GM21381 (cell line): ENCODE measurements around the gene MFSD11.
A peak's percentile ranks its signal among the peaks of the same experiment; 100 is the strongest.
"Not testable (repeated sequence)": the region's sequence is repeated elsewhere in the genome, so short reads cannot be mapped to it uniquely, and the experiment has no call there.

ENCODE experiments used
- ATAC-seq: cut with Tn5 transposase; IDR thresholded peaks from one replicate; pipeline ENCODE4 v1.9.1; 2021; ENCODE audit warnings: mild to moderate bottlenecking, moderate library complexity; ENCODE audit not compliant: unreplicated experiment

The MFSD11 gene

GRCh38 chr17:76707985-76708807 lies 29.7 kb upstream of the MFSD11 start:
- ATAC-seq = no peak

- no peak for ATAC-seq
Observed at GRCh38 chr17:76709077-76709950, 28.6 kb upstream of the MFSD11 start.

- not testable (repeated sequence) for ATAC-seq
Observed at GRCh38 chr17:76709951-76710862, 27.7 kb upstream of the MFSD11 start.

GRCh38 chr17:76710863-76711611 lies 26.9 kb upstream of the MFSD11 start, which contains the start of gene MXRA7:
MXRA7 (minus strand) TSS chr17:76710965; CDS start chr17:76710946, 19 bp downstream.
- ATAC-seq = no peak

DNA sequence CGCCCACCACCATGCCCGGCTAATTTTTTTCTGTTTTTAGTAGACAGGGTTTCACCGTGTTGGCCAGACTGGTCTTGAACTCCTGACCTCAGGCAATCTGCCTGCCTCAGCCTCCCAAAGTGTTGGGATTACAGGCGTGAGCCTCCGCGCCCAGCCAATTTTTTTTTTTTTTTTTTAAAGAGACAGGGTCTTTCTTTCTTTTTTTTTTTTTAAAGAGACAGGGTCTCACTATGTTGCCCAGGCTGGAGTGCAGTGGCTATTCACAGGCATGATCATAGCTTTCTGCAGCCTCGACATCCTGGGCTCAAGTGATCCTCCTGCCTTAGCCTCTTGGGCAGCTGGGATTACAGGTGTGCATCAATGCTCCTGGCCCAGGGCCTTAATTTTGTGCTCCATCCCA lies 25.6 kb upstream of the MFSD11 start:
- not testable (repeated sequence) for ATAC-seq

DNA sequence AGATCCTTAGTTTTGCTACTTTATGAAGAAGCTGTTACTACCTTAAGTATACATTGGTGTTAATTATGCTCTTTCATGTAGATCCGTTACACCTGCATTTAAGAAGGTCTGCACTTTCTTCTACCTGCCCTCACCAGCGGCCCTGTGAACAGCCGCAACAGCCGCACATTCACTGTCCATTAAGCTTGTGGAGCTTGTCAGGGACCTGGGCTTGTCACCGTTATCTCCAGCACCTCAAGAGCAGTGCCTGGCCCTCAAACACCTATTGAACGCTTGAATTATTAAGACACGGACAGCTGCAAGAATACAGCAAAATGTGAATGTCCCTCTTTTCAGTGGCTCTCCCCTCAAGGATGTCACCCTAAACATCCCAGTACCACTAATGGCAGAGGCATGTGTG lies 24.2 kb upstream of the MFSD11 start:
- no peak for ATAC-seq

DNA sequence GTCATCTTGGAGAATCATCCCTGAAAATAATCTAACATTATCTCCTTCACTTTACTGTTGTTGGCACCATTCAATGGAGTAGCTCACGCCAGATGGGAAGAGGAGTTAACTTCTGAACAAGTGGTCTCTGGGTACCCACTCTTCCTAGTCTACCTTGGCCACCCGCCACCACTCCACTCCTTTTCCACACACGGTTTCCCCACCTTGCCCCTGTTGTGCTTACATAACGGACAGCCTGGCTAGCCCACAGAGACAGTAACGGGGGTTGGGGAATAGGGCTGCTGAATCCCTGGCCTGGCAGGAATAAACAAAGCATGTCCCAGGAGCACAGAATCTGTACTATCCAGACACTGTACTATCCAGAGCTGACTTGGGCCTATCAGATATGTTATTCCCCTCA lies 23.6 kb upstream of the MFSD11 start:
- no peak for ATAC-seq

DNA sequence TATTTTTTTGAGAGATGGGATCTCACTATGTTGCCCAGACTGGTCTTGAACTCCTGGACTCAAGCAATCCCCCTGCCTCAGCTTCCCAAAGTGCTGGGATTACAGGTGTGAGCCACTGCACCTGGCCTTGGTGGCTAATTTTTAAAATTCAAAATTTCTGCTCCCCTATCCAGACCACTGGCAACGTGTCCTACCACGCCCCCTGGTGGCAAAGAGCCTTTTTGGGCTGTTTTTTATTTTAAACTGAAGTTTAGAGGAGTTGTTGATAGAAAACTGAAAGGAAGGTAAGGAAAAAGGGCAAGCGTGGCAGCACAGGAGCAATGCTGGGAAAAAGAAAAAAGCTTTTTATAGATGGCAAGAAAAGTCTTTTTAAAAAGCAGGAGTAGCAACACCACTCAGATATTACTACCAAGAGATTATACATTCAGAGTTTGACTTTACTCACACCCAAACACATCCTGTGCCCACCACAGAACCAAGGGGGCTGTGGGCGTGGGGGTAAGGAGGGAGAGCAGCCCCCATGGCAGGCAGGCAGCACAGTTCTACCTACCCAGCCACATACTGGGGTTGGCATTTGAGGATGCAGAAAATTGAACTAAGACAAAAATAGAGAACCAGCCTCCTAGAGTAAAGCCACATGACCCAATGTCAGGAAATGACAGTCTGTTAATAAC lies 23.0 kb upstream of the MFSD11 start:
- no peak for ATAC-seq

DNA sequence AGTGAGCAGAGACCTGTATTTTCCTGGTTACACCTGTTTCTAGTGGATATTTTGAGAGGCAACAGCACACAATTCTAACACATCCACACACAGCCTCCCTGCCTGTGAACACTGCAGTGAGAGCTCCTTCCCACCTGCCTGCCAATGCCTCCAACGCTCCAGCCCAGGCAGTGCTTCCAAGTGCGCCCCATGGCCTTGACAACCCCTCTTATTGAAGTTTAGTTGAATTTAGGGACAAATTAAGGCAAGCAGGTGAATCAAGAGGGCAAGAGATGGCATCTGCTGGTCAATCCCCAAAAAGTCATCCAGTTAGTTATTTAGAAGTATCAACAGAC lies 22.5 kb upstream of the MFSD11 start:
- ATAC-seq = no peak

GRCh38 chr17:76716146-76716838 lies 21.6 kb upstream of the MFSD11 start:
- ATAC-seq = no peak

DNA sequence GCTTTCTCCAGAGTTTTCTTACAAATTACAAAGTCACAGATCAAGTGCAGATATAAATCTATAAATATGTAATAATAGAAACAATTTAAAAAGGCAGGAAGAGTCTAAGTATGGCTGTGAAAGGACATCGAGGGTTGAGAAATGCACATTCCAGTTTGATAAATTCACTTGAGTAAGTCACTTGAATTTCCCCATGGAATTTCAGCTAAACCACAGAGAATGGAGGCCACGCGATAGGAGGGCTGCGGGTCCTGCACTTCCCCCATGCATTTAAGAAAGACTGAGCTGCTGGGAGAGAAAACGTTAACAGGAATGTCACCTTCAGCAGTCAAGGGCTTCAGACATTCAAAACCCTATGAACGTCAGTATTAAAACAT lies 21.1 kb upstream of the MFSD11 start:
- ATAC-seq = no peak

GRCh38 chr17:76718516-76718915 lies 19.4 kb upstream of the MFSD11 start:
- ATAC-seq = no peak

DNA sequence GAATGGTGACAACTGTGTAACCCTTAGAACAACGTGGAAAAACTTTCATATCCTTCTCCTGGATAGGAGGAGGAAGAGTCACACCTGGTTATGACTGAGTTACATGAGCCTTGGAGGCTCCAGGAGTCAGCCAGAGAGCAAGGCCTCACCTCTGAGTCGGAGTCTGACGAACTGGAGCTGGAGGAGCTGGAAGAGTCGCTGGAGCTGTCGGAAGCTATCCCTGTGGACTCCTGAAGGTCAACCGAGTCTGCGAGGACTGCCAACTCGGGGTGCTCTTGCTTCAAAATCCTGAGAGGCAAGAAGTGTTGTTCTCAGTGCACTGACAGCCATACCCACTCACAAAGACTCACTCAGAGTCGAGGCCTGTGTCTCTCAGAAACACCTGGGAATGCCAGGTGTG lies 17.7 kb upstream of the MFSD11 start:
- no peak for ATAC-seq

DNA sequence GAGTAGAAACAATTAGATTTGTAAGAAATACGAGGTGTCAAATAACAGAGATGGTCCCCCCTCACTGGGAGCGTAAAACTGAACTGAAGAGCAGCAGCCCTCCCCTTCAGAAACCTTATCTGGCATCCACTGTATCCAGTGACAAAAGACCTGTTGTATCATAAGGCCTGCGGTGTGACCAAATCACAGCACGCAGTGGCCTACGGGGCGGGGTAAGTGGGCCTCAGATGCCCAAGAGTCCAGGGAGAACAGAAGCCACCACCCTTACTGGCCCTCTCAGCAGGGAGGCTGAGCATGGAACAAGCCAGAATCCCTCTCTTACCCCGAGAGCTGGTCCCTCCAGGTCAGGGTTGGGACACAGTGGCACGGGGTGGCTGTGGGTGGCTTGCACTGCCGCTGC lies 17.0 kb upstream of the MFSD11 start:
- ATAC-seq = no peak

- ATAC-seq = no peak
Observed at GRCh38 chr17:76721463-76721862, 16.5 kb upstream of the MFSD11 start.

DNA sequence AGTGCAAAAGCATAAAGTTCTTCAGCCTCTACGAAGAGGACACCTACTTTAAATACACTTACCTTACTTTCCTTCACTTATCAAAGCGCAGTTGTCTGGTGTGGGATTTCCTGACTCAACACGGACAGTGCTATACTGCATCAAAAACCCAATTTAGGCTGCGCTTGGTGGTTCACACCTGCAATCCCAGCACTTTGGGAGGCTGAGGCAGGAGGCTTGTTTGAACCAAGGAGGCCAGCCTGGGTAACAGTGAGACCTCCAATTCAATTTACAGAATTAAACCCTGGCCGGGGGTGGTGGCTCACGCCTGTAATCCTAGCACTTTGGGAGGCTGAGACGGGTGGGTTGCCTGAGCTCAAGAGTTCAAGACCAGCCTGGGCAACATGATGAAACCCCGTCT lies 15.6 kb upstream of the MFSD11 start:
- no peak for ATAC-seq

GRCh38 chr17:76722977-76723376 lies 14.9 kb upstream of the MFSD11 start:
- ATAC-seq = not testable (repeated sequence)

GRCh38 chr17:76723812-76724211 lies 14.1 kb upstream of the MFSD11 start:
- no peak for ATAC-seq

GRCh38 chr17:76725580-76726230 lies 12.2 kb upstream of the MFSD11 start:
- ATAC-seq = peak; percentile 3
